Stimulated activated CD4-positive, alpha-beta T cell treated with anti-CD3 and anti-CD28 coated beads, Interleukin-1b, Interleukin-23, amount 100 ng/mL, for 1 hour (primary cell): Measurements from ENCODE around the gene FANCB.

Source experiments
- DNase-seq, 2 donors: peaks; one replicate each; pipeline ENCODE4 v3.0.0-alpha.2; 2020; ENCODE audit warnings: low read depth in 2 of 2

Gene FANCB

GRCh38 chrX:14837155-14837554, 35.7 kb downstream of the FANCB start:
- DNase-seq = no peak

DNA sequence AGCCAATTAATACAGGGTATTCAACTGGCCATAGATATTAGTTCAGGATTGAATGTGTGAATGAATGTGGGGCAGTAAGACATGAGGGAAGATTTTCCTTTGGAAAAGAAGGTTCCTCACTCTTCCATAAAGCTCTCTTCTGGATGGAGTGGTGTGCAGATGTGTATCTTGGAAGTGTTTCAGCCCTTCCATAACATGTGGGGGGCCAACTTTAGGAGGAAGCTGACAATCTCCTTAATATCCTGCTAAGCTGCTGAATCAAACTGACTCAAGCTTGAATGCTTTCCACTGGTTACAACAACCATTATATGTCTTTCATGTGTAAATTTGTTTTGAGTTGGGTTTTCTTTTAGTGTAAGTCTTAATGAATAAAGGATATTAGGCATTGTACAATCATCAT, 40.3 kb downstream of the FANCB start:
- DNase-seq = no peak

DNA sequence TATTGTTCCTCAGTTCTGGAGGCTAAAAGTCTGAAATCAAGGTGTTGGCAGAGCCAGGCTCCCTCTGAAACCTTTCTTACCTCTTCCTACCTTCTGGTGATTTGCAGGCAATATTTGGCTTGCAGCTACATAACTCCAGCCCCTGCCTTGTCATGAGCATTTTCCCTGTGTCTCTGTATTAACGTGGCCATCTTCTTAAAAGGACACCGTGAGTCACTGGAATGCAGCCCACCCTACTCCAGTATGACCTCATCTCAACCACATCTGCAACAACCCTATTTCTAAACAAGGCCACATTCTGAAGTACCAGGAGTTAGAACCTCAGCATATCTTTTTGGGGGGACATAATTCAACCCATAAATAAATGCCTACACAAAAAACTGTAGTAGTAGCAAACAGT, 40.7 kb downstream of the FANCB start:
- no peak for DNase-seq

DNA sequence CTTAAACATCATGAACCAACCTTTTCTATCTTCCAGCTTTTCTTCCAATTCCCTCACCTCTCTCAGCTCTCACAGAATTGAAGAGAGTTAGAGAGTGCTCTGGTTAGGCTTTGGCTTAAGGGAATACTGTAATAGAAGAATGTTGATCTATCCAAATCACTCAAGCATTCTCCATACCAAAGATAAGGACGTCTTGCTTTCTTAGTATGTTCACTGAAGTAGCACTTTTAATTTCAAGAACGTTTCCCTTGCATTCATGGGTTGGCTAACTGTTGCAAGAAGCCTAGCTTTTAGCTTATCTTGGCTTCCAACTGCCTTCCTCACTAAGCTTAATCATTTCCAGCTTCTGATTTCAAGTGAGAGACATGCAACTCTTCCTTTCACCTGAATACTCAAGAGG, 43.2 kb downstream of the FANCB start:
- no peak for DNase-seq

- DNase-seq = no peak
Measured at GRCh38 chrX:14826319-14826718, 46.5 kb downstream of the FANCB start.

DNA sequence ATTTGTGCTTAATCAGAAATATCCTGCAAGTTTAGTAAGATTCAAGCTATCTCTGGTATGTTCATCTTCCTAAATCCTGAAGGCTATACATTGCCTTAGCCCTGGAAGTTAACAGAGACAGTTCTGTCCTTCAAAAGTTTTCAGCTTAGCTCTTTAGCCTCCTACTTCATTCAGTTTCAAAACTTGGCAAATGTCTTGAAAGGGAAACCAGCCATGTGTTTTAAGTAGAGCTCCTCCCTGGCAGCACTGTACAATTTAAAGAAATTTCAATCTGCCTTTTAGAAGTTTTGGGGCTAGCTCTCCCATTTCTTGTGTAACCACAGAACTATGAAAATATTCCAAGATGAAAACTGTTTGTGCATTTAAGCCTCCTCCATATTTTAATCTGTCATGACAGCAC, 47.0 kb downstream of the FANCB start:
- DNase-seq = no peak

DNA sequence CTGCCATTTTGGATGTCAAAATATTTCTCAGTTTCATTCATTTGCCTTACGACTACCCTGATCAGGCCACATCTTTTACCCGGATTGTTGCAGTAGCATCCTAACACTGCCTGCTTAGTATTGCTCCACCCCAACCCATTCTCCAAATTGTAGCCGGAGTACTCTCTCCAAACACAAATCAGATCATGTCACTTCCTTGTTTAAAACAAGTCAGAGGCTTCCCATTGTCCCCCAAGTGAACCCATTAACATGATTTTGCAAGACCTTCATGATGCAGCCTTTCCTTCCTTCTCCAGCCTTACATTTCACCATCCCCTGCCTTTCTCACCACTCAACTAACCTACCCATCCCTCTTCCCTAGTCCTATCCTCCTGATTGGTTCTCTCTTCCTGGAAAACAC, 53.1 kb downstream of the FANCB start:
- DNase-seq = no peak

DNA sequence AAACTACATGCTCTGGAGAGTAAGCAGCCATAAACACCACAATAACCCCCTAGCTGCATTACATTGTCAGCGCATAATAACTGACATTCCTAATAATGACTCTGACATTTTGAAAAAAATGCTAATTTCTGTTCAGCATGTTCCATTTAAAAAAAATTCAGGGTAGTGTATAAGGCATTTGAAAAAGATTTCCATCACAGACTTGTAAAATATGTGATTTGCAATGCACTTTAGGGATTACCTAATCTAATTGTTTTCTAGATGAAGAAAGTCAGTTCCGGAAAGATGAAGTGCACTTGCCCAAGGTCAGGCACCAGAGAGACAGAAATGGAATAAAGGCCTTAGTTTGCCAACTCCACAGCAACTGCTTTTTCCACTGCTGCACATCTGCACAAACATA, 55.3 kb downstream of the FANCB start:
- no peak for DNase-seq

DNA sequence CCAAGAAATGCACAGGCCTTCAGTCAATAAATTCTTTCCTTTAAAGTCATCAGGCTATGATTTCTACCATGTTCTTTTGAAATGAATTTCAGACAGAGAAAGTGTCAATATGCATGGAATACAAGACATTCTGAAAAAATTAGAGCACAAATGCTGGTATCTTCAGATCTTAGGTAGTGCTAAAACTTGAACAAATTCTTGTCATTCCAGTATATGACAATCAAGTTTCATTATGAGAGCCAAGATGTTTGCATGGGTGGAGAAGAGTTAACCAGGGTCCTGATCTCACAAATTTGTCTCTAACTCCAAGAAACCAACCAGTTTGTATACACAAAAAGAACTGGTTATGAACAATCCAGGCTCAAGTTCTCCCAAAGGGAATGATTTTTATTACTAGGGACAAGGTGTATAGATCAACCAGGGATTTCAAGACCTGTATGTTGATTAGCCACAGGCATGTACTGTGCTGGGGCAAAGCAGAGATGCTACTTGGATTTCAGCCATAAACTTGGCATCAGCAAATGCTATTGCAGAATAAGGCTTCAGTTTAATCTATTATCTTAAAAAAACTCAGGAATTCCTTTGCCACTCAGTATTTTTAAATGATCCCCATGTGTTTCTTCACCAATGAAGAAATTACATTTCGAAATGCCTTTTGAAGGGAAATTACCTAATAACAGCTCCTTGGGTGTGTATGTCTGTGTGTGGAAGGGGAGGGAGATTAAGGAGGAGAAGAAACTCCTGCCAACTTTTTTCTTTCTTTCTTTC, 69.7 kb downstream of the FANCB start:
- DNase-seq = no peak

DNA sequence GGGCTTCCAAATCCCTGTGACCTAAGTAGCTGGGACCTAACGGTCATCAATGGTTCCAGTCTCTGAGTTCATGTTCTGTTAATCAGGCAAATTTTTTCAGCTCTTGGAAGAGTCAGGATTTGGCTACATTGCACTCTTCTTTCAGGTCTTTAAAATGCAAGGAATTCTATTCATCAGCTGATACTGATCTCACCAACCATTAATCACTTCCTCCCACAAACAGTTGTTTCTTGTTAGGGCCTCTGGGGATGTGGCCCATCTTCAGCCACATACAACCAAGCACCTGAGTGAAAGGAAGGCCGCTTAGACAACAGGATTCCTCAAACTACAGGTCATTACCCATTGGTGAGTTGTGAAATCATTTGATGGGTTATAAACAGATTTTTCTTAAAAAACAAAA, 71.7 kb downstream of the FANCB start:
- no peak for DNase-seq

- DNase-seq = no peak
Measured at GRCh38 chrX:14798805-14799397, 74.0 kb downstream of the FANCB start.
